Adrenal gland (tissue), 12 donors: ENCODE data around the gene RTL1. TPM values are rescaled to one million over a fixed set of nuclear protein-coding genes. Genes with fewer than 3 reads are reported as not detected.

Experiments used
- DNase-seq, 7 donors: peaks; one replicate each; pipeline ENCODE4 v3.0.0-alpha.2; 2019 to 2020
- H3K27ac ChIP-seq, 5 donors: fragments of 200-600 bp; sonication (generic) in 4 of 5; 1 replicate in 3 of 5; 2 replicates in 2 of 5; pipeline versions ENCODE4 v1.5.1 to v1.8.0; 2016 to 2020; ENCODE audit warnings: mild to moderate bottlenecking in 1 of 5
- H3K27me3 ChIP-seq: fragments of 200-600 bp; 2 replicates; pipeline ENCODE4 v1.8.0; 2021
- H3K36me3 ChIP-seq, 2 donors: fragments of 200-600 bp; replicated peaks in 1 of 2; 1 replicate in 1 of 2; 2 replicates in 1 of 2; pipeline versions ENCODE4 v1.5.1 to v1.8.0; 2018 to 2022
- H3K4me1 ChIP-seq, 2 donors: fragments of 200-600 bp; replicated peaks in 1 of 2; 1 replicate in 1 of 2; 2 replicates in 1 of 2; pipeline versions ENCODE4 v1.5.1 to v1.8.0; 2018 to 2021
- H3K4me3 ChIP-seq, 4 donors: fragments of 200-600 bp; sonication (generic) in 3 of 4; one replicate each; pipeline ENCODE4 v1.5.1; 2016 to 2018
- H3K9me3 ChIP-seq, 3 donors: fragments of 200-600 bp; sonication (generic) in 1 of 3; replicated peaks in 1 of 3; 1 replicate in 2 of 3; 2 replicates in 1 of 3; pipeline versions ENCODE4 v1.5.1 to v1.8.0; 2016 to 2021
- POLR2A ChIP-seq, 2 donors: fragments of 450-650 bp; IDR thresholded peaks; one replicate each; pipeline ENCODE4 v1.6.1; 2017; ENCODE audit warnings: antibody characterized with exemption in 2 of 2, mild to moderate bottlenecking in 2 of 2, moderate library complexity in 1 of 2
- WGBS, 4 donors: extraction: QIAGEN DNeasy Blood & Tissue Kit in 2 of 4; methylation state at CpG; one replicate each; pipeline versions ENCODE4 v1.1.5 to v1.1.7; 2013 to 2017; 5-methylcytosine and 5-hydroxymethylcytosine counted together
- intact Hi-C, 2 donors: fragments of 100-400 bp; cut with DNase I; formaldehyde crosslinking; loops; one replicate each; pipeline versions ENCODE4 v1.14.1 to v1.15.0; 2022 to 2023
- polyA plus RNA-seq, 3 donors: library from polyadenylated mRNA; stranded (reverse); fragments of 200-250 nt in 2 of 3; fragments of 350-450 nt in 1 of 3; fragmentation: Illumina TruSeq in 1 of 3; extraction: RNeasy Lipid Tissue Mini Kit (QIAGEN cat#74804) in 1 of 3; gene quantifications; one replicate each; pipeline ENCODE4 v1.2.3, GENCODE V29; 2013 to 2014
- total RNA-seq, 9 donors: library from RNA; depleted of rRNA in 4 of 9; stranded (reverse); fragments of >200 nt in 4 of 9; fragments of 120-200 nt in 1 of 9; fragmentation: NEBNext Ultra II Directional in 1 of 9; extraction: Animal tissue kit (Norgen Biotek cat#: 25700) in 1 of 9; gene quantifications; one replicate each; pipeline versions ENCODE4 v1.1.0 to v1.2.4, GENCODE V29; 2013 to 2023
- TF ChIP-seq, protein P1 (sequence below), 6 experiments: fragments of 450-650 bp in 4 of 6; fragments of 200-600 bp in 2 of 6; sonication (generic) in 1 of 6; IDR thresholded peaks; 1 replicate in 5 of 6; 2 replicates in 1 of 6; pipeline versions ENCODE4 v1.5.1 to v1.8.0; 2016 to 2021; ENCODE audit warnings: antibody characterized with exemption in 6 of 6, mild to moderate bottlenecking in 2 of 6, moderate library complexity in 1 of 6
- donor health status: healthy with polysubstance abuse.
- donor health status: Bipolar disorder and iron deficiency.
- donor health status: DM: yes; HTN: yes; CAD: no.
- donor health status: DM: no; HTN: no; CAD: no.
- donor health status: DM: no; HTN: no; CAD: no.
- donor health status: DM: yes; HTN: yes; CAD: no.

RTL1 gene
- total and polyA plus RNA-seq, 12 donors, result 0.11 to 6.2 (median 1.0) TPM; not detected in 3

DNA sequence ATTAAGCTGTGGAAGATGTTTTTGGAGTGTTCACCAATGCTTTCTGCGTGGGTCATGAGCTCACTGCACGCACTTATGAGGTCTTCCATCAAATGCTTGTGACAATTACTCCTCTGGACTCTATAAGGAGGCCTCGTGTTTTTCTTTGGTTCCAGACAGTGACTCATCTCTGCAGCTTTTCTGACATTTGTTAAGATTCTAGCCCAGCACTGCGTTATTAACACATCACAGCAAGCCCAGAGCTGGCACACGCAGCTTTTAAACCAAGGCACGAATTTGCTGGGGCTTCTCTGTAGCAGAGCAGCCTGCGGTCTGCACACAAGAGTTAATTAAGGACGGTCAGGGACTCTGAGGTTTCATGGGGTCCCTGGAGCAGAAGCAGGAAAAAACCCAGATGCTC lies 60.7 kb downstream of the RTL1 start:
- no peak overlapping the region for H3K4me3 ChIP-seq
- WGBS, 4 donors, result 34 to 49% (median 40%) methylated on average over 8 of the region's 8 CpGs
- peaks cover 4 to 36% of the 10 kb centered on the region in 2 donors for H3K4me1 ChIP-seq
- intact Hi-C loops, result no loop called here
- H3K36me3 ChIP-seq, result peaks cover 0 to 49% of the 10 kb centered on the region in 2 donors
- H3K27me3 ChIP-seq, result no peaks in the 10 kb centered on the region
- H3K9me3 ChIP-seq, result no peaks in the 10 kb centered on the region
- TF ChIP-seq POLR2A (IDR thresholded peaks at IDR 0.05), result peak in 1 of 2 donors; percentile 39
- TF ChIP-seq, protein P1, sequence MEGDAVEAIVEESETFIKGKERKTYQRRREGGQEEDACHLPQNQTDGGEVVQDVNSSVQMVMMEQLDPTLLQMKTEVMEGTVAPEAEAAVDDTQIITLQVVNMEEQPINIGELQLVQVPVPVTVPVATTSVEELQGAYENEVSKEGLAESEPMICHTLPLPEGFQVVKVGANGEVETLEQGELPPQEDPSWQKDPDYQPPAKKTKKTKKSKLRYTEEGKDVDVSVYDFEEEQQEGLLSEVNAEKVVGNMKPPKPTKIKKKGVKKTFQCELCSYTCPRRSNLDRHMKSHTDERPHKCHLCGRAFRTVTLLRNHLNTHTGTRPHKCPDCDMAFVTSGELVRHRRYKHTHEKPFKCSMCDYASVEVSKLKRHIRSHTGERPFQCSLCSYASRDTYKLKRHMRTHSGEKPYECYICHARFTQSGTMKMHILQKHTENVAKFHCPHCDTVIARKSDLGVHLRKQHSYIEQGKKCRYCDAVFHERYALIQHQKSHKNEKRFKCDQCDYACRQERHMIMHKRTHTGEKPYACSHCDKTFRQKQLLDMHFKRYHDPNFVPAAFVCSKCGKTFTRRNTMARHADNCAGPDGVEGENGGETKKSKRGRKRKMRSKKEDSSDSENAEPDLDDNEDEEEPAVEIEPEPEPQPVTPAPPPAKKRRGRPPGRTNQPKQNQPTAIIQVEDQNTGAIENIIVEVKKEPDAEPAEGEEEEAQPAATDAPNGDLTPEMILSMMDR (IDR thresholded peaks at IDR 0.05), result no peak
- peak in 1 of 7 donors; percentile 64 for DNase-seq
- H3K27ac ChIP-seq, result peak overlapping the region in 4 of 5 donors; percentile 16 to 84 (median 63)

DNA sequence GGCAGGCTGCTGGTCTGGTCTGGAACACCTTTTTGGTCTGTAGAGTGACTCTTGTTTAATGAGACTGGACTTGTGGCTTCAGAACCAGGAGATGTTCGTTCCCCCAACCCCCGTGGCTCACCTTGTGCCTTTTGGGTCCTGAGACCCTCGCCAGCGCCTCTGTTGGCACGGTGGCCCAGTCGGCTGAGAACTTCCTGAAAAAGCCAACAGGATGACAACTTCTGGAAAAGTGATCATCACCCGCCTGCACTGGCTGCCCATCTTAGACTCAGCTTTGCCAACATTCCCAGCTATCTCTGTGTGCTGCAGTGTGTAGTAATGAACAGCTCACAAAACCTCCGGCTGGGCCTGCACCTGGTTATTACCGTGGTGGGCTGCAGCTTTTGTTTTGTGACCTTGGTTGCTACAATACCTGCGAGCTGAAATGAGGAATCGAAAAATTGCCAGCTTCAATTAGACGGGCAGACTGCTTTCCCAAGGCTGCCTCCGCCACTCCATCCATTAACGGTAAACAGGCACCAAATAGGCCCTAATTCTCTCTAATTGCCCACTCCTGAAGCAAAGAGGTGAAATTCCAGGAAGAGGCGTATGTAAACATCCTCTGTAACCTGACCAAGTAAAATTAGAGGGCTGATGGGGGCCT lies 61.6 kb downstream of the RTL1 start:
- 65 to 80% (median 69%) methylated on average over 8 to 15 of the region's 15 CpGs for WGBS, 4 donors
- TF ChIP-seq POLR2A (IDR thresholded peaks at IDR 0.05), result no peak
- TF ChIP-seq, protein P1 (IDR thresholded peaks at IDR 0.05), result no peak
- Histone ChIP-seq H3K4me3 (no peak overlapping the region), H3K4me1 (peaks cover 4 to 39% of the 10 kb centered on the region in 2 donors), H3K36me3 (peaks cover 0 to 50% of the 10 kb centered on the region in 2 donors), H3K27ac (peak overlapping the region; percentile 0 to 84 (median 42)), H3K27me3 (no peaks in the 10 kb centered on the region), H3K9me3 (no peaks in the 10 kb centered on the region)
- no peak for DNase-seq
- intact Hi-C loops, result no loop called here

DNA sequence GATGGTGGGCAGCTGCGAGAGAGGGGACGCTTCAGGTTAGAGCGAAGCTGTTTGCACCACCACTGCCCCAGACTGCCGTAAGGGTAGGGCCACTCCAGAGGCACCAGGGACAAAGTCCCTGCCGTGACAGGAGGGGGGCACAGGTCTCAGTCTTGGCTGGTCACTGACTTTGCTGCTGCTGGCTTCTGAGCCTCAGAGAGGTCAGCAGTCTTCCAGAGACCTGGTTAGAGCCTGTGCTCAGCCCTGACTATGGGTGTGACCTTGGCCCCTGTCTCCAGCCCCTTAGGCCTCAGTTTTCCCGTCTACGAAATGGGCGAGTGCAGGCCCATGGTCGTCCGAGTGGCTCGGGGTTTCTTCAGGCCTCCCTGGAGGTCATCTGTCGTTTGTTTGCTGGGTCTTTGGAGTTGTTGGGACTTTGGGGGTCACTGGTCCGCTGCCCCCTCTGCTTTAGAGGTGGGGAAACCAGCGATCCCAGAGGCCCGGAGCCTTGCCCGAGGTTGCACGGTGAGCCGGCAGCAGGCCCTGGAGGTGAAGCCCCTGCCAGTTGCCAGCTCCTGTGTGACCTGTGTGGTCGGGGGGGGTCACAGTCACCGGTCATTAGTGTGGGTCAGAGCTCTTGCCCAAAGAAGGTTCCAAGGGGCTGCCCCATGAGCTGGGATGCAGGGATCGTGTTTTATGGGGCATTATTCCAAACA lies 62.3 kb downstream of the RTL1 start:
- peak overlapping the region; percentile 9 to 84 (median 60) for H3K27ac ChIP-seq

More for the DNA sequence above, 62.3 kb downstream of the RTL1 start:
- intact Hi-C loops, result no loop called here
- no peak for DNase-seq
- peaks cover 0 to 57% of the 10 kb centered on the region in 2 donors for H3K36me3 ChIP-seq
- 75 to 85% (median 78%) methylated on average over 4 to 21 of the region's 21 CpGs for WGBS, 4 donors
- no peaks in the 10 kb centered on the region for H3K9me3 ChIP-seq
- H3K4me3 ChIP-seq, result no peak overlapping the region
- no peaks in the 10 kb centered on the region for H3K27me3 ChIP-seq
- H3K4me1 ChIP-seq, result peaks cover 4 to 39% of the 10 kb centered on the region in 2 donors
- no peak for TF ChIP-seq POLR2A (IDR thresholded peaks at IDR 0.05)
- TF ChIP-seq, protein P1 (IDR thresholded peaks at IDR 0.05), result no peak
